HEK293 (cell line): ENCODE results near the gene GALK1.

Experiments
- CTCF ChIA-PET: fragments of 350-600 bp; formaldehyde crosslinking; extraction: SDS; loops from one replicate; lab custom pipeline; 2021; ENCODE audit warnings: antibody characterized with exemption; lab: Yijun Ruan, JAX
- POLR2A ChIA-PET: fragments of 300-600 bp; formaldehyde crosslinking; extraction: SDS; loops from one replicate; lab custom pipeline; 2020; ENCODE audit warnings: antibody characterized with exemption, inconsistent platforms; lab: Yijun Ruan, JAX
- H3K27ac ChIP-seq: fragments of 200-500 bp; sonication (Bioruptor generic); 2 replicates; pipeline ENCODE4 v1.5.1; 2014; ENCODE audit warnings: low read depth, low read length, control low read depth, inconsistent platforms; ENCODE audit errors: extremely low read depth
- H3K36me3 ChIP-seq, 2 experiments: fragments of 200-500 bp in 1 of 2; sonication (Bioruptor generic) in 1 of 2; 1 replicate in 1 of 2; 2 replicates in 1 of 2; pipeline ENCODE4 v1.5.1; 2014 to 2017; ENCODE audit warnings: inconsistent platforms in 2 of 2, low read length in 2 of 2; ENCODE audit not compliant: control insufficient read depth in 2 of 2, insufficient read depth in 1 of 2
- H3K4me1 ChIP-seq: fragments of 200-500 bp; sonication (Bioruptor generic); 2 replicates; pipeline ENCODE4 v1.5.1; 2014; ENCODE audit warnings: mild to moderate bottlenecking, low read length, inconsistent platforms; ENCODE audit not compliant: control insufficient read depth, insufficient read depth
- H3K4me3 ChIP-seq: 2 replicates; pipeline ENCODE4 v1.5.1; 2011; ENCODE audit warnings: low read depth, mild to moderate bottlenecking, control low read depth, low read length, moderate library complexity
- H3K9me3 ChIP-seq: fragments of 200-500 bp; sonication (Bioruptor generic); 2 replicates; pipeline ENCODE4 v1.5.1; 2014; ENCODE audit warnings: low read depth, low read length, inconsistent platforms; ENCODE audit not compliant: control insufficient read depth, insufficient read depth
- CTCF ChIP-seq: fragments of 450-650 bp; formaldehyde crosslinking; IDR thresholded peaks from 2 replicates; pipeline ENCODE4 v1.5.1; 2016; ENCODE audit warnings: missing biosample characterization, missing genetic modification characterization
- EGR2 ChIP-seq: fragments of 450-650 bp; formaldehyde crosslinking; IDR thresholded peaks from 2 replicates; pipeline ENCODE4 v1.5.1; 2016; ENCODE audit warnings: low read depth, missing biosample characterization, missing genetic modification characterization
- HOXD13 ChIP-seq: sonication (generic); formaldehyde crosslinking; IDR thresholded peaks from 2 replicates; pipeline ENCODE4 v1.8.0; 2022; ENCODE audit warnings: missing genetic modification reagents, borderline replicate concordance
- SALL2 ChIP-seq: fragments of 450-650 bp; formaldehyde crosslinking; IDR thresholded peaks from 2 replicates; pipeline ENCODE4 v1.5.0; 2017; ENCODE audit warnings: missing biosample characterization, mild to moderate bottlenecking, missing genetic modification characterization, borderline replicate concordance
- ZNF10 ChIP-seq: fragments of 450-650 bp; formaldehyde crosslinking; IDR thresholded peaks from 2 replicates; pipeline ENCODE4 v1.5.1; 2017; ENCODE audit warnings: missing biosample characterization, missing genetic modification characterization
- ZNF18 ChIP-seq: fragments of 450-650 bp; formaldehyde crosslinking; IDR thresholded peaks from 2 replicates; pipeline ENCODE4 v1.5.1; 2016; ENCODE audit warnings: missing biosample characterization, missing genetic modification characterization
- ZNF23 ChIP-seq: fragments of 450-650 bp; formaldehyde crosslinking; IDR thresholded peaks from 2 replicates; pipeline ENCODE4 v1.5.1; 2016; ENCODE audit warnings: missing biosample characterization, missing genetic modification characterization, borderline replicate concordance
- ZNF24 ChIP-seq: fragments of 450-650 bp; formaldehyde crosslinking; IDR thresholded peaks from 2 replicates; pipeline ENCODE4 v1.5.1; 2016; ENCODE audit warnings: missing biosample characterization, missing genetic modification characterization
- ZNF26 ChIP-seq: fragments of 450-650 bp; formaldehyde crosslinking; IDR thresholded peaks from 2 replicates; pipeline ENCODE4 v1.5.1; 2016; ENCODE audit warnings: missing biosample characterization, missing genetic modification characterization
- ZNF433 ChIP-seq: fragments of 450-650 bp; formaldehyde crosslinking; IDR thresholded peaks from 2 replicates; pipeline ENCODE4 v1.5.1; 2016; ENCODE audit warnings: missing biosample characterization, missing genetic modification characterization, low read depth
- ZNF654 ChIP-seq: fragments of 450-650 bp; formaldehyde crosslinking; IDR thresholded peaks from 2 replicates; pipeline ENCODE4 v1.5.1; 2016; ENCODE audit warnings: low read depth, missing biosample characterization, missing genetic modification characterization
- ZNF658 ChIP-seq: fragments of 450-650 bp; formaldehyde crosslinking; IDR thresholded peaks from 2 replicates; pipeline ENCODE4; 2016; ENCODE audit warnings: missing biosample characterization, missing genetic modification characterization
- ZNF792 ChIP-seq: fragments of 450-650 bp; formaldehyde crosslinking; IDR thresholded peaks from 2 replicates; pipeline ENCODE4 v1.5.1; 2016; ENCODE audit warnings: missing biosample characterization, missing genetic modification characterization
- ZNF830 ChIP-seq: fragments of 450-650 bp; IDR thresholded peaks from 2 replicates; pipeline ENCODE4 v1.5.0; 2018; ENCODE audit warnings: missing biosample characterization, missing genetic modification characterization, low read depth, mild to moderate bottlenecking, moderate library complexity
- ZNF843 ChIP-seq: fragments of 450-650 bp; formaldehyde crosslinking; IDR thresholded peaks from 2 replicates; pipeline ENCODE4 v1.5.1; 2016; ENCODE audit warnings: missing biosample characterization, missing genetic modification characterization
- ZXDB ChIP-seq: fragments of 450-650 bp; formaldehyde crosslinking; IDR thresholded peaks from 2 replicates; pipeline ENCODE4 v1.5.1; 2016; ENCODE audit warnings: missing biosample characterization, missing genetic modification characterization

Gene GALK1

GRCh38 chr17:75758131-75758905 is 6.7 kb downstream of the GALK1 start:
- no peak overlapping the region for H3K4me3 ChIP-seq
- H3K9me3 ChIP-seq: no peaks in the 10 kb centered on the region
- CTCF ChIA-PET: interaction anchor here (0.6 to 11.0 kb wide), 5 partner anchors 8 to 108 kb away, joined by 3 to 170 read pairs (median 3); no protein-coding TSS in a partner anchor
- POLR2A ChIA-PET: interaction anchor here (1.7 kb wide), 1 partner anchor 22 kb away, joined by 5 read pairs; a partner anchor contains a TSS
- H3K36me3 ChIP-seq: peaks cover 9 to 24% of the 10 kb centered on the region in 2 experiments; a peak in 2 of 3 replicates
- H3K27ac ChIP-seq: no peak overlapping the region
- TF ChIP-seq ZNF654 (tag by site-specific recombination) (0 out of 2 replicates have a peak, but pooled peaks have one; percentile 15), ZNF18 (no peak), ZNF658 (tag by site-specific recombination) (no peak), EGR2 (tag by site-specific recombination) (peak; percentile 44; the same call in 1 of the 2 replicates), CTCF (tag by site-specific recombination) (peak; percentile 77)
- H3K4me1 ChIP-seq: no peaks in the 10 kb centered on the region

GRCh38 chr17:75757086-75757681 is 7.8 kb downstream of the GALK1 start:
- H3K36me3 ChIP-seq: peaks cover 9 to 13% of the 10 kb centered on the region in 2 experiments; a peak in 2 of 3 replicates
- no peaks in the 10 kb centered on the region for H3K9me3 ChIP-seq
- no peaks in the 10 kb centered on the region for H3K4me1 ChIP-seq
- no peak overlapping the region for H3K4me3 ChIP-seq
- H3K27ac ChIP-seq: no peak overlapping the region
- ChIA-PET CTCF (interaction anchor here (0.7 to 11.0 kb wide), 4 partner anchors 7 to 124 kb away, joined by 3 to 170 read pairs (median 4); partner anchors contain the start of gene SMIM5), POLR2A (interaction anchor here (0.6 to 1.7 kb wide), 2 partner anchors 23 to 347 kb away, joined by 4 to 5 read pairs; a partner anchor contains a TSS)
- no peak for TF ChIP-seq ZNF10 (tag by site-specific recombination)
- TF ChIP-seq HOXD13 (CRISPR knock-in tag): no peak
- TF ChIP-seq SALL2 (tag by site-specific recombination): no peak
- TF ChIP-seq ZNF24 (tag by site-specific recombination): no peak
- no peak for TF ChIP-seq ZNF433 (tag by site-specific recombination)
- TF ChIP-seq ZNF843: no peak
- no peak for TF ChIP-seq ZNF26 (tag by site-specific recombination)
- TF ChIP-seq ZNF792: no peak
- no peak for TF ChIP-seq ZNF830 (tag by site-specific recombination)
- TF ChIP-seq ZNF23 (tag by site-specific recombination): no peak
- TF ChIP-seq ZXDB: no peak
- TF ChIP-seq, all 188 proteins: peak for 0
